ENCODE measurements around the gene PPT2. TPM values are rescaled to one million over a fixed set of nuclear protein-coding genes. Genes with fewer than 3 reads are reported as not detected.

PPT2 gene
- polyA plus RNA-seq, 2 of the 4 experiments (the other 2 are of a cell fraction) = 9.3 to 11.7 TPM

GRCh38 chr6:32203426-32204267 lies 49.7 kb downstream of the PPT2 start:
- ChIA-PET POLR2A (interaction anchor here (1.9 kb wide), 1 partner anchor 8 kb away, joined by 4 read pairs; no protein-coding TSS in a partner anchor), CTCF (no interaction called here)
- no peak overlapping the region for H3K4me2 ChIP-seq
- no peaks in the 10 kb centered on the region for H3K4me1 ChIP-seq
- no peak for DNase-seq (ENCODE audit: low read depth in 1 of 2, low spot score in 1 of 2)
- TF ChIP-seq BHLHE40 (IDR thresholded peaks at IDR 0.05; ENCODE audit: low read depth, low read length) = no peak
- TF ChIP-seq USF2 (IDR thresholded peaks at IDR 0.05) = no peak
- TF ChIP-seq HES2 (IDR thresholded peaks at IDR 0.05) = no peak
- TF ChIP-seq HMGXB4 (CRISPR knock-in tag; IDR thresholded peaks at IDR 0.05; ENCODE audit: borderline replicate concordance) = no peak
- no peak overlapping the region for H3K27ac ChIP-seq
- 46% methylated on average over 4 of the region's 9 CpGs for WGBS (ENCODE audit: missing lambda C conversion rate)
- FAIRE-seq = no peak
- no peak overlapping the region for H3K4me3 ChIP-seq
- no peaks in the 10 kb centered on the region for H3K9me3 ChIP-seq
- ATAC-seq = no peak

GRCh38 chr6:32204268-32204715 lies 50.4 kb downstream of the PPT2 start:
- TF ChIP-seq RCOR1 (IDR thresholded peaks at IDR 0.05; ENCODE audit: low read depth, low read length) = no peak
- TF ChIP-seq CTCF (IDR thresholded peaks at IDR 0.05) = no peak
- TF ChIP-seq CEBPB (IDR thresholded peaks at IDR 0.05) = no peak
- no peak for TF ChIP-seq ZSCAN20 (CRISPR knock-in tag; IDR thresholded peaks at IDR 0.05)
- TF ChIP-seq REST (IDR thresholded peaks at IDR 0.05) = no peak
- no peak for TF ChIP-seq ELK1 (IDR thresholded peaks at IDR 0.05; ENCODE audit: low read depth, low read length)
- no peak for TF ChIP-seq CBX8 (IDR thresholded peaks at IDR 0.05)
- TF ChIP-seq NPAS2 (CRISPR knock-in tag; IDR thresholded peaks at IDR 0.05; ENCODE audit: borderline replicate concordance) = no peak
- TF ChIP-seq USF2 (IDR thresholded peaks at IDR 0.05) = no peak
- TF ChIP-seq EHF (CRISPR knock-in tag; IDR thresholded peaks at IDR 0.05) = no peak
- no peak for TF ChIP-seq RNF2 (IDR thresholded peaks at IDR 0.05; ENCODE audit: borderline replicate concordance, low read depth)
- no peak for TF ChIP-seq KDM5A (IDR thresholded peaks at IDR 0.05)
- H3K27ac ChIP-seq = no peak overlapping the region
- no peak overlapping the region for H3K4me3 ChIP-seq
- no peaks in the 10 kb centered on the region for H3K4me1 ChIP-seq
- no peaks in the 10 kb centered on the region for H3K9me3 ChIP-seq
- no peak overlapping the region for H3K4me2 ChIP-seq
- ChIA-PET POLR2A (interaction anchor here (1.9 kb wide), 1 partner anchor 9 kb away, joined by 4 read pairs; no protein-coding TSS in a partner anchor), CTCF (interaction anchor here (0.6 to 1.8 kb wide), 2 partner anchors 9 to 41 kb away, joined by 3 to 5 read pairs; no protein-coding TSS in a partner anchor)
- FAIRE-seq (no peak), DNase-seq (ENCODE audit: low read depth in 1 of 2, low spot score in 1 of 2) (no peak), ATAC-seq (no peak)
- WGBS (ENCODE audit: missing lambda C conversion rate) = 52% methylated on average over 3 of the region's 3 CpGs

All from A549 (cell line).